Activated T-helper 9 cell treated with anti-CD3 and anti-CD28 coated beads, Interleukin-2, amount 50 U/mL, for 16 hours (primary cell): Measurements from ENCODE around the gene ZDHHC19.
"Not testable (repeated sequence)": the region's sequence is repeated elsewhere in the genome, so short reads cannot be mapped to it uniquely, and the experiment has no call there.

Source experiments
- DNase-seq: peaks from one replicate; pipeline ENCODE4 v3.0.0-alpha.2; 2020; ENCODE audit warnings: low read depth

ZDHHC19 gene

DNA sequence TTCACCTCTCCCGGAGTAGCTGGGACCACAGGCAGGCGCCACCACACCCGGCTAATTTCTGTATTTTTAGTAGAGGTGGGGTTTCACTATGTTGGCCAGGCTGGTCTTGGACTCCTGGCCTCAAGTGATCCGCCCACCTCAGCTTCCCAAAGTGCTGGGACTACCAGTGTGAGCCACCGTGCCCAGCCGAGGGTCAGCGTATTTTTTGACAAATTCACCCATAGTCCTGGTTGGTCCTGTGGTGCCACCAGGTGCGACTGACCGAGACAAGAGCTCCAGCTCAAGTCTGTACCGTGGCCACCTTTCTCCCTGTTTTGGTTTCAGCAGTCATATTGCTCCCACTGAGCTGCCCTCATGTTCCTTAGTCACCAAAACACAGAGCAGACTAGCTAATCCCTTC is 13.9 kb upstream of the ZDHHC19 start:
- DNase-seq = no peak

DNA sequence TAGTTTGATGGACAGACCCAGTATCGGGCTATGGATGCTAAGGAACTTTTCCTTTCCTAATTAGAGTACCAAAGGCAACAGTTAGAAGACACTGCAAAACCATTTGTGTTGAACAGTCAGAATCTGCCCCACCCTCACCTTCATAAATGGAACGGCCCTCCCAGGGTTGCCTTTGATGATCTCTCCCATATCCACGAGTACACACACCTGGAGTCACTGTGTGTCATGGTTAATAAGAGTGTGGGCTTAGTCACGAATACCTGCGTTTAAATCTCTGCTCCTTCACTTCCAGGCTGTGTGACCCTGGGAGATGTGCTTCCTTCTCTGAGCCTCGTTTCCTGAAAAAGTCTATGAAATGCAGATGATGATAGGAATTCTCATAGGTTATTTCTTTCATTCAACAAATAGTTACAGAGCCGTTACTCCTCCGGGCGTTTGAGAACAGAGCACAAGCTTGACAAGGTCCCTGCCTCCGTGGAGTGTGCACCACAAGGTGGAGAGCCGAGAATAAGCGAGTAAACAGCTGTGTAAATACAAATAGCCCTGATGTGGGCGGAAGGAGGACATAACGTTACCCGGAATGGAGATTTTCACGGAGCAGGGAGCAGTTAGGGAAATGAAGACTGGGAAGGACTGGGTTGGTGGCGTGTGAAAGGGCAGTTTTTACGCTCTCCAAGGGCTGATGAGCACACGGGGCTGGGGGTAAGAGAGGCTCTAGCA is 11.8 kb upstream of the ZDHHC19 start:
- DNase-seq = no peak

DNA sequence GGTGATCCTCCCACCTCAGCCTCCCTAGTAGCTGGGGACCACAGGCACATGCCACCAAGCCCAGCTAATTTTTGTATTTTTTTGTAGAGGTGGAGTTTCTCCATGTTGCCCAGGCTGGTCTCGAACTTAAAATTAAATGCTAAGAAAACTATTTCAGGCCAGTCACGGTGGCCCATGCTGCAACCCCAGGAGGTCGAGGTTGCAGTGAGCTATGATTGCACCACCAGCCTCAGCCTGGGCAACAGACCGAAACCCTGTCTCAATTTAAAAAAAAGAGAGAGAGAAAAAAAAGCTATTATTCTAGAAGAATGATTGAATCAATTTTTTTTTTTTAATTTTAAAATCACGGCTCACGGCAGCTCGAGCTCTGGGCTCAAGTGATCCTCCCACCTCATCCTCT is 9.8 kb upstream of the ZDHHC19 start:
- DNase-seq = no peak

DNA sequence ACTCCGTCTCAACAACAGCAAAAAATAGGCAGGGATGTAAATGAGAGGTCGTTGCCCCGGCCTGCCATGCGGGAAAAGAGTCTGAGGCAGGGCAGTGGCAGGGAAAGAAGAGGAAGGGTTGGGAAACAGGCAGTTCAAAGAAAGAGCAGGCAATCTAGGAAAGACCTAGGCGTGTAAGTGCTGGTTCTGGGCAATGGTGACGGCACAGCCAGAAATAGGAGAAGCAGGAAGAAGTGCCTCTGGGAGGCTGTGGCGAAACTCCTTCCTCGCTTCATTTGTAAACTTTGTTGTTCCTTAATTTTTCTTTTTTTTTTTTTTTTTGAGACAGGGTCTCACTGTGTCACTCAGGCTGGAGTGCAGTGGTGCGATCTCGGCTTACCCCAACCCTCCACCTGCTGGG is 9.4 kb upstream of the ZDHHC19 start:
- no peak for DNase-seq

DNA sequence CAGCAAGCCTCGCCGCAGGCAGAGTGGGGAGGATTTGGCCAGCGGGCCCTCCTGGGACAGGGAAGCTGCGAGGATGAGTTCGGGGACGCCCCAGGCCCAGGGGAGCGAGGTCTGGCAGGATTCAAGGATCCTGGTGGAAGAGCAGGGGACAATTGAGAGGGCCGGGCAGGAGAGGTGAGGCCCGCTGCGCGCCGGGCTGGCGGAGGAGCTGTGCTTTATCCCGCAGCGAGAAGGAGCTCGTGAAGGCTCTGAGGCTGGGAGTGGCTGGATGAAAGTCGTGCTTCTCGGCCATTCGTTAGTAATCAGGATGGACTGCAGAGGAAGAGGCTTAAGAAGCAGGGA is 8.7 kb upstream of the ZDHHC19 start:
- DNase-seq = no peak

DNA sequence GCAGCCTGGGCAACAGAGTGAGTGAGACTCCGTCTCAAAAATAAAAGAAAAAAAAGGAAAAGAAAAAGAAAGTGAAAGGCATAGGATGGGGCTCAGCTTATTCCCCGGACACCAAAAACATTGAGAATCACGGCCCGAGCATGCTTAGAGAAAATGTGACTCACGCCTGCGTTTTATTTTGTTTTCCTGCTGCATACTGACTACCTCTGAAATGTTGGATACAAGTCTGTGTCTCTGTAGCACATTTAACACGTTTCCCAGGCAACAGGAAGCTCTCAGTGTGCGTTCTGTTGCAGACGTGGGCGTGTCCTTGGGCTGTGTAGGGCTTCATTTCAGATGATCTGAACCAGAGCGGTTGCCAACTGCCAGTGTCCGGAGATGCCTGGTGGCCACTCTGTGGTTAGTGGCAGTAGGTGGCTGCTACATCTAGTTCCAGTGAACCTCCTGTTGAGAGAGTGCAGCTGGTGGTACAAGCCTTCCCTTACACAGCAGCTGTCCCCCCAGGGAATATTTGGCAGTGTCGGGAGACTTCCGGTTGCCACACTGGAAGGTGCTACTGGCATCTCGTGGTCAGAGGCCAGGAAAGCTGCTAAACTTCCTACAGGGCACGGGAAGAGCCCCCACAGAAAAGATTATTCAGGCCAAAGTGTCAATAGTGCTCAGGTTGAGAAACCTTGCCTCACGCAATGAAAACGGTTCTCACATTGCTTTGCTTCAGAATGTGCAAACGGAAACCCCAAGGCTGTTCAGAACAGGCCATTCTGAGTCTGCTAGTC is 8.2 kb upstream of the ZDHHC19 start:
- peak; percentile 33 for DNase-seq

DNA sequence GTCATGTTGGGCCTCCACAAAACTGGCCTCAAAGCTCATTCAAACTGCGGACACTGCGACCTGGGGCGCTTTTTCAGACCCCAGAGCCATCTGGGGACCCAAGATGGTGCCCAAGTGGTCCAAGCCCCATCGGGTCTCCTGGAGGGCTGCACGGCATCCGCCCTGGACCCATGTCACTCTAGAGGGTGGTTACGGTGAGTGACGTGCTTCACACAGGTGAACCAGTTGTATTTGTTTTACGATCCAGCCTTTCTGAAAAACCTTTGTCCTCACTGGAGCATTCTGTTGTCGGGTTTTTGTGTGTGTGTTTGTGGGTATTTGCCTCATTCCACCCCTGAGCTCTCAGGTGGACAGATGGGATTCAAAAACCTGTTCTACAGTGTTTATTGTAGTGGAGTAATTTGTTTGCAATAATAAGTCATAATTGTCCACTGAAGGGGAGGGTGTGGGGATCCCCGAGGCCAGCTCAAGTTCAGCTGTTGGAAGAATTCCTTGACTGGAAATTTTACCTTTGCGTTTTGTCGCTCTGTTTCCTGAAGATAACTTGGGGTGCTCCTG is 7.0 kb upstream of the ZDHHC19 start:
- DNase-seq = no peak

DNA sequence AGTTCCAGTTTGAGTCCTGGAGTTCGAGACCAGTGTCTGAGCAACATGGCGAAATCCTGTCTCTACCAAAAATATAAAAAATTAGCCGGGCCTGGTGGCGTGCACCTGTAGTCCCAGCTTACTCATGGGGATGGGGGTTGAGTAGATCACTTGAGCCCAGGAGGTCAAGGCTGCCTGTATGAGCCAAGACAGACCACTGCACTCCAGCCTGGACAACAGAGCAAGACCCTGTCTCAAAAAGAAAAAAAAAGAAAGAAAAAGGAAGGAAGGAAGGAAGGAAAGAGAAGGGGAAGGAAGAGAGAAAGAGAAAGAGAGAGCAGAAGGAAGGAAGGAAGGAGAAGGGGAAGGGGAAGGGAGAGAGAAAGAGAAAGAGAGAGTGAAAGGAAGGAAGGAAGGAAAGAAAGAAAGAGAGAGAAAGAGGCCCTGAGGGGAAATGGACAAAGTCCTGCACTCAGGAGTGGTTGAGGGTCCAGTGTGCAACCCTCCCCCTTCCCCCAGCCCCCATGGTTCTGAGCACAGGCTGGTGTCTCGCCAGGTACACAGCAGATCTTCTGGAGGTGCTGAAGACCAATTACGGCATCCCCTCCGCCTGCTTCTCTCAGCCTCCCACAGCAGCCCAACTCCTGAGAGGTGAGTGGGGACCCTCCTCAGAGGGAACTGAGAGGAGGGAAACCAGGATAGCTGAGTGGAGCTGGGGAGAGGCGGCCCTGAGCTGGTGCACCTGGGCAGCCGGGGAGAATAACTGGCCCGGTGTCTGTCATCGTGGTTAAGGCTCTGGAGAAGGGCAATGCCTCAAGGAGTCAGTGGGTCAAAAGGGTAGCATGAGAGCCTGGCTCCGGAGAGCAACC is 6.3 kb upstream of the ZDHHC19 start:
- no peak for DNase-seq

DNA sequence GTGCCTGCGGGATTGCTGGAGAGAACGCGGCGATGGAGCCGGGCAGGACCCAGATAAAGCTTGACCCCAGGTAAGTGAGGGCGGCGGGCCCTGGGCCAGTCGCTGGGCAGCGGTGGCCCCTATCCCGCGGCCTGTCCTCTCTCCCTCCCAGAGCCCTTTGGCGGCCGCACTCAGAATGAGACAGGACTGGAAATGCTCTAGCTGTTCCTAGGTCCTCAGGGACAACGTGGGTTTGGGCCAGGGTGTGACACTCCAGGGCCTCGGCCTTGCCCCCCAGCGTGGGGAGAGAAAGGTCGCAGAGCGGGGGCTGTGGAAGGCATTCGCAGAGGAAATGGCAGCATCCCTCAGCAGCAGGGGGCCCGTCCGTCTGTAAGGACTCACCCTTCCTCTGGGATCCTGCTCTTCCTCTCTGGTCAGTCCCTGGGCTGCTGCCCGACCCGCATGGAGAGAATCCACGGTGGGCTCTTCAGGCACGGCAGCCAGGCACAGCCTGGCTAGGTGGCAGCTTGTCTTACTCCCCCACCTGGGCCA is 5.5 kb upstream of the ZDHHC19 start:
- no peak for DNase-seq

DNA sequence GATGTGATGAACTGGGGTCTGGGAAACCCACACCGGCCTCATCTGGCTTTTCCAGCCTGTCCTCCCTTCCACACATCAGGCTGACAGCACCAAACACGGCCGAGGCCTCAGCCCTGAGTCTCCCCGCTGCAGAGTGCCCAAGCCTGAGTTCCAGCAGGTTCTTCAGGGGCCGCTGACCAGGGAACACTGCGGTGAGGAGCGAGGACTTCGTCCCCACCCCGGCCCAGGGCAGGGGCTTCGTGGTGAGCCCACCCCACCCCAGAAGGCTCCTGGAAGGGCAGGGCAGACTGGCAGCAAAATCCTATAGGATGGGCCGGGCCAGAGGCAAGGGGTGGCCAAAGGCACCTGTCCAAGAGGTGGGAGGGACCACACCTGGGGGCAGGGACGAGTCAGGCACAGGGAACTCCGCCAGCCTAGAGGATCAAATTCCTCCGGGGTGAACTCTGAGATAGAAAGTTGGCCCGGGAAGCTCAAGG is 4.9 kb upstream of the ZDHHC19 start, which contains the start of gene SLC51A:
SLC51A (plus strand) TSS at position 446 of the 476 bp plus-strand sequence. CDS start 179 bp downstream, outside the sequence.
- DNase-seq = no peak

DNA sequence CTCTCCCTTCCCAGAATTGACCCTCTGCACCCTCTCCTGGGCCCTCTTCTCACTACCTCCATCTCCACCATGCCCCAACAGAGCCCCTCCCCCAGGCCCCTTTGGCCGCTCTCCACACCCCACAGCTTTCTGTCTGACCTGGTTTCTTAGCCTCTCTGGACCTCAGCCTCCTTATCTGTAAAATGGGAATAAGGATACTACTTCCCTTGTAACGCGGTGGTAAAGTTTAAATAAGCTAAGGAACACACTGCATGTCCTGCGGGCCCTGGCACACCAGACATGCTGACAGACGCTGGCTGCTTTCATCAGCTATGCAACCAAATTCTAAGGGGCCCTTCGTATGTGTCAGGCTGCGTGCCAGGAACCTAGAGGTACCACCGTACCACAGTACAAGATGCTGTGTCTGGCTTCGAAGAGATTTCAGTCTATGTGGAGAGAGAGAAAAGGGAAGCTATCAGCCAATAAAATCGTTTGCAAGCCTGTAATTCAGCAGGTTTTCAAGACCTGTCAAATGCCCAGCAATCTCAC is 4.4 kb upstream of the ZDHHC19 start:
- no peak for DNase-seq

DNA sequence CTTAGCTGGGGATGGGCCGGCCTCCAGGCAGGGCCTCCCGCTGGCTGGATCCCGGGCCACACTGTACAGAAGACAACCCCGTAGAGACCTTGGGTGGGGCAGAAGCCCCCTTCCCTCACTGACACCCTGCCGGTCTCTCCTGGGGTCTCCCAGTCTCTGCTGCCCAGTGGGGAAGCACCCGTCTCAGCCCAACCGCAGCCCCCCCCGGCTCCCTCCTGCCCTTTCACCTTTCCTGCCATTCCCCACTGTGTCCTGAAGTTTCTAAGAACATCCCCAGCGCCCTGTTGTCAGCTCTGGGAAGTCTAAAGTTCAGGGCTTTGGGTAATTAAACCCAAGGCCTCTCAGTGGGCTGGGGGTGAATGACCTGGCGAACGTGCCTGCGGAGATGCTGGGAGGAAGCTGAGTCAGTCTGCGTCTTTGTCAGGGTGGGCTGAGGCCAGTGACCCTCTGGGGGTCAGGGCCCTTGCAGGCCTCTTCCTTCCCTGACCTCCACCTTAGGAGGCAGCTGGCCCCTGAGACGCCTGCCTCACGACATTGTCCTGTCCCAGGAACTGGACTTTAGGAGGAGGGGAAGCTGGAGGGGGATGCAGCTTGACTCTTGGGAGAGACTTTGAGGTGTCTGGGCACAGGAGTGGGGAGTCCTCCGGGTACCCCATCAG is 3.7 kb upstream of the ZDHHC19 start:
- no peak for DNase-seq

DNA sequence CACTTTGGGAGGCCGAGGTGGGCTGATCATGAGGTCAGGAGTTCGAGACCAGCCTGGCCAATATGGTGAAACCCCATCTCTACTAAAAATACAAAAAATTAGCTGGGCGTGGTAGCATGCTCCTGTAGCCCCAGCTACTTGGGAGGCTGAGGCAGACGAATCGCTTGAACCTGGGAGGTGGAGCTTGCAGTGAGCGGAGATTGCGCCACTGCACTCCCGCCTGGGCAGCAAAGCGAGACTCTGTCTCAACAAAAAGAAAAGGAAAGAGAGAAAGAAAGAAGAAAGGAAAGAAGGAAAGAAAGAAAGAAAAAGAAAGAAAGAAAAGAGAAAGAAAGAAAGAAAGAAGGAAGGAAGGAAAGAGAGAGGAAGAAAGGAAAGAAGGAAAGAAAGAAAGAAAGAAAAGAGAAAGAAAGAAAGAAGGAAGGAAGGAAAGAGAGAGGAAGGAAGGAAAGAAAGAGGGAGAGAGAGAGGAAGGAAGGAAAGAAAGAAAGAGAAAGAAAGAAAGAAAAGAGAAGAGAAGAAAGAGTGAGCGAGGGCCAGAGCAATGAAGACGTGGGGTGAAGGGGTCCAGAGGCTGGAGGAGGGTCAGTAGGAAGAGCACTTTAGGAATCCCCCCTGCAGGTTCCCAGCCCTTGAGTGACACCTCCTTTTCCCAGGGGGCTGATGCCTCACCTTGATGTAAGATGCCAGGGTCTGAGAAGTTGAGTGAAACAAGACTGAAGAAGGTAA is 1.1 kb downstream of the ZDHHC19 start:
- not testable (repeated sequence) for DNase-seq

DNA sequence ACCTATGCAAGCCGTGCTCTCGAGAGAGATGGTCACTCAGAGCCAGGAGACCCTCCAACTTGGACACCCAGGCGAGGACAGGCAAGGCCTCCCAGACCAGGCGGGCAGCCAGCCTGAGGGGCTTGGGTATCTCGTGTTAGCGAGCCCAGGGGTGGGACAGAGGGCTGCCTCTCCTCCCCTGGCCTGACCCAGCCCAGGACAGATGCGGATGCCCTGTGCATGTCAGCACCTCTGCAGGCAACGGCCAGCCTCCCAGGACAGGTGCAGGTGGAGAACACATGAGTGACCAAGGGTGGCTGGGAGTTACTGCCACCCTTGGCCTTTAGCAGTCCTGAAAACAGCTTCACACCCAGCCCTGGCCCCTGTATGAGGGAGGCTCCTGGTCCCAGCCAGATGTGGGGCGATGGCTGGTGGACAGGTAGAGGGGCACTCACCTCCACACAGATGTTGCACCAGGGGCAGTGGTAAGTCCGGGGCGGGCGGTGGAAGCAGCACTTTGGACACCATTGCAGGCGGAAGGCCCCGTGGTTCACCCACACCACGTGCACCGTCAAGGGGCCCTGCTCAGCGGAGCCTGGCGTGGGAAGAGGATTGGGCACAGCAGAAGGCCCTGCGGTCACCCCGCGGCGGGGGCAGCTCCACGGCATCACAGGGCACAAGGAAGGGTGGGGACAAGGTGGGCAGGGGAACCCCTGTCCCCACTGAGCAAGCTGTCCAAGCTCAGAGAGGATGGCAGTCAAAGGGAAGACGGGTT is 2.1 kb downstream of the ZDHHC19 start:
- no peak for DNase-seq

DNA sequence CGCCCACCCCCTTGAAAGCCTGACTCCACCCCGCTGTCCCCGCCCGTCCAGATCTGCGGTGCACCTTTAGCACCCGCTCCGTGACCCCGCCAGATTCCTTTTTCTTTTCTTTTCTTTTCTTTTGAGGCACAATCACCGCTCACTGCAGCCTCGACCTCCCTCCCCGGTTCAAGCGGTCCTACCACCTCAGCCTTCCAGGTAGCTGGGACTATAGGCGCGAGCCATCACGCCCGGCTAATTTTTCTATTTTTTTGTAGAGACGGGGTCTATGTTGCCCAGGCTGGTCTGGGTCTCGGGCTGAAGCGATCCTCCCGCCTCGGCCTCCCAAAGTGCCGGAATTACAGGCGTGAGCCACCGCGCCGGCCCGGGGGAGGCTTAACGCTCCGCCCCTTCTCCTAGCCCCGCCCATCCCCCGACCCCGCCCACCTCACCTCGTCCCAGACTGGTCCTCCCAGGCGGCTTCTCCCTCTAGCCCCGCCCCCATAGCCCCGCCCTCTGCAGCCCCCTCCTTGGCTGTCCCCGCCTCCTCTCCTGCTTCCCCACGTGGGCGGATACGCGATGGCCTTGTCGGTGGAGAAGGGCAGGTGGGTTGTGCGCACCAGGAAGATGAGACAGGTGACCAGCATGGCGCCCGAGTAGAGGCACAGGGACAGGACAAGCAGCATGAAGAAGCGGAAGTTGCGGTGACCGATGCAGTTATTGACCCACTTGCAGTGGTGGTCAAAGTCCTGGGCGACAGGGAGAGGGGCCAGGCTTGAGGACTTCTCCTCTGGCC is 3.2 kb downstream of the ZDHHC19 start:
- peak; percentile 42 for DNase-seq

DNA sequence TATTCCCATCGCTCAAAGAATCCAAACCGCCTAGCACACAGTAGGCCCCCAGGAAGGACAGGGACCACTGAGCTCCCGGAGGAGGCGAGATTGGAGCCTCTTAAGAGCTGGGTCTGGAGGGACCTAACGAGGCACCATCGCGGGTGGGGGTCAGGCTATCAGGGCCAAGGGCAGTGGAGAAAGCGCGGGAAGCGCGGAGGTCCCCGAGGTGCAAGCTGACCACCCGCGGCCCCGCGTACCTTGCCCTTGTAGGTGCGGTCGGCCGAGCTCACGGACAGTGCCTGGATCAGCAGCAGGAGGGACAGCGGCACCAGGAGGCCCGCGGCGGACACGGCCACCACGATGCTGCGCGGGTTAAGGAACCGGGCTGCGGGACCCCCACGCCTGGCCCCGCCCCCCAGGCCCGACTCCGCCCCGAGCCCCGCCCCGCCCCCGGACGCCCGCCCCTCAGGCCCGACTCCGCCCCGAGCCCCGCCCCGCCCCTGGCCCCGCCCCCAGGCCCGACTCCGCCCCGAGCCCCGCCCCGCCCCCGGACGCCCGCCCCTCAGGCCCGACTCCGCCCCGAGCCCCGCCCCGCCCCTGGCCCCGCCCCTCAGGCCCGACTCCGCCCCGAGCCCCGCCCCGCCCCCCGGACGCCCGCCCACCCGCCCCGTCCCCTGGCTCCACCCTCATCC is 3.9 kb downstream of the ZDHHC19 start:
- no peak for DNase-seq

DNA sequence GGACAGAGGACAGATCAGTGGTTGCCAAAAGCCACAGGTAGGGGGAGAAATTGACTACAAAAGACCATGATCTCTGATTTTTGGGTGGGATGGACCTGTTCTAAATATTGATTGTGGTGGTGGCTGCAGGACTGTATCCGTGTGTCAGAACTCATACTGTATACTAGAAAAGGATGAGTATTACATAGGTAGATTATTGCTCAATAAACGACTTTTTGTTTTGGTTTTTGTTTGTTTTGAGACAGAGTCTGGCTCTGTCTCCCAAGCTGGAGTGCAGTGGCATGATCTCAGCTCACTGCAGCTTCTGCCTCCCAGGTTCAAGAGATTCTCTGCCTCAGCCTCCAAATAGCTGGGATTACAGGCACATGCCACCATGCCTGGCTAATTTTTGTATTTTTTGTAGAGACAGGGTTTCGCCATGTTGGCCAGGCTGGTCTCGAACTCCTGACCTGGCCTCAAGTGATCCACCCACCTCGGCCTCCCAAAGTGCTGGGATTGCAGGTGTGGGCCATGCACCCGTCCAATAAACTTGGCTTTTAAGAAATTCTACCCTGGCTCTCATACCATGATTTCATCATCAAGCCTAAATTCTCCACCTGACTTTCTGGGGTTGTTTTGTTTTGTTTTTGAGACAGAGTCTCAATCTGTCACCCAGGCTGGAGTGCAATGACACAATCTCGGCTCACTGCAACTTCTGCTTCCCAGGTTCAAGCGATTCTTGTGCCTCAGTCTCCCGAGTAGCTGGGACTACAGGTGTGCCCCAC is 5.6 kb downstream of the ZDHHC19 start:
- DNase-seq = not testable (repeated sequence)

DNA sequence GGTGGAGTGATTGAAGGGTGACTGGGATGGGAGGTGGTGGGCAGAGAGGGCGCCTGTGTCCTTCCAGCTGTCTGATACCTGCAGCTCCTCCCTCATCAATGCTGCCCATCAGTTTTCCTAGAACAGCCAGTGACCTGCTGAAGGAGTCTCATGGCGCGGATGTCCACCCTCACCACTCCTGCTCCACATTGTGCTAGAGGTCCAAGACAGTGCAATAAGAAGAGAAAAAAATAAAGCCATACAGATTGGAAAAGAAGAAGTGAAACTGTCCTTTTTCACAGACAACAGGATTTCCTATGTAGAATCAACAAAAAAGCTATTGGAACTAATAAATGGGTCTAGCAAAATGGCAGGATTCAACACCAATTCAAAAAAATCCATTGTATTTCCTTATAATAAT is 7.4 kb downstream of the ZDHHC19 start:
- no peak for DNase-seq
